GM19452 (cell line): Measurements from ENCODE around the gene PASD1.
"Not testable (repeated sequence)": the region's sequence is repeated elsewhere in the genome, so short reads cannot be mapped to it uniquely, and the experiment has no call there.

Experiments used
- ATAC-seq: cut with Tn5 transposase; IDR thresholded peaks from one replicate; pipeline ENCODE4 v1.9.1; 2021; ENCODE audit not compliant: unreplicated experiment

Gene PASD1, protein sequence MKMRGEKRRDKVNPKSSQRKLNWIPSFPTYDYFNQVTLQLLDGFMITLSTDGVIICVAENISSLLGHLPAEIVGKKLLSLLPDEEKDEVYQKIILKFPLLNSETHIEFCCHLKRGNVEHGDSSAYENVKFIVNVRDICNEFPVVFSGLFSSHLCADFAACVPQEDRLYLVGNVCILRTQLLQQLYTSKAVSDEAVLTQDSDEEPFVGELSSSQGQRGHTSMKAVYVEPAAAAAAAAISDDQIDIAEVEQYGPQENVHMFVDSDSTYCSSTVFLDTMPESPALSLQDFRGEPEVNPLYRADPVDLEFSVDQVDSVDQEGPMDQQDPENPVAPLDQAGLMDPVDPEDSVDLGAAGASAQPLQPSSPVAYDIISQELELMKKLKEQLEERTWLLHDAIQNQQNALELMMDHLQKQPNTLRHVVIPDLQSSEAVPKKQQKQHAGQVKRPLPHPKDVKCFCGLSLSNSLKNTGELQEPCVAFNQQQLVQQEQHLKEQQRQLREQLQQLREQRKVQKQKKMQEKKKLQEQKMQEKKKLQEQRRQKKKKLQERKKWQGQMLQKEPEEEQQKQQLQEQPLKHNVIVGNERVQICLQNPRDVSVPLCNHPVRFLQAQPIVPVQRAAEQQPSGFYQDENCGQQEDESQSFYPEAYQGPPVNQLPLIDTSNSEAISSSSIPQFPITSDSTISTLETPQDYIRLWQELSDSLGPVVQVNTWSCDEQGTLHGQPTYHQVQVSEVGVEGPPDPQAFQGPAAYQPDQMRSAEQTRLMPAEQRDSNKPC

DNA sequence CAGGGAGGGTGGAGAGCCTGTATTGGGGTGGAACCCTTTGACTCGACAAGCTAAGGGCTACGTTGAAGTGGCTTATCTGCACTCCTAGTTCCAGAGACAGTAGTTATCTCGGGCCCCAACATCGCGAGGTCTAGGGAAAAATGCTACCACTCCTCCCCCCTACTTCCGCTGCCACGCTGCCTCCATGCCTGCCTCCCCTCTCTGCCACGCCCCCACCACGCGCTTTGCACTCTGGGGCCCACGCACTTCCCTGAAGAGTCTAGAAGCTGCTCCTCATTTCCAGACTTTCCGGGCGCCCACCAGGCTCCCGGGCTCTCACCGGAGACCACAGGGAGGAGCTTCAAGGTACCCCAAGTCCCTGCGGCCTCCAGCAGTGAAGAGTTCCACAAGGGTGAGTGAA, at the start of gene PASD1:
Gene PASD1, plus strand, starts transcription at position 227 of the 400 bp plus-strand sequence. CDS start 37,879 bp downstream, outside the sequence.
- ATAC-seq = no peak

DNA sequence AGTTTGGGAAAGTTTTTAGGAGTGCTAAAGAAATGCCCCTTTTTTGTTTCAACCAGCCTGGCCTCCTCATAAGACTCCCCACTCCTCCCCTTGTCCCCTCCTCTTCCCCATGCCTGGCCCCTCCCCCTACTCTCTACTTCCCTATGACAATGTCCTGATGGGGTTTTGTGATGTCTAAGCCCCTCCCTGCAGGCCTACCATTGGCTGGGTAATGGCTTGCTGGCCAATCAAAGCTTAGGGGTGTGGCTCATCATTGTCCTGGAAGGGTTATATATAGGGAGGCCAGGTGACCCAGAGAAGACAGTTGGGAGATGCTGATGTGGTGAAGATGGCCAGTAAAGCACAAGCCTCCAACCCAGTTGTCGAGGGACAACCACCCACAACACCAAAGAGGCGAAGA, 48.2 kb upstream of the PASD1 start:
- ATAC-seq = no peak

DNA sequence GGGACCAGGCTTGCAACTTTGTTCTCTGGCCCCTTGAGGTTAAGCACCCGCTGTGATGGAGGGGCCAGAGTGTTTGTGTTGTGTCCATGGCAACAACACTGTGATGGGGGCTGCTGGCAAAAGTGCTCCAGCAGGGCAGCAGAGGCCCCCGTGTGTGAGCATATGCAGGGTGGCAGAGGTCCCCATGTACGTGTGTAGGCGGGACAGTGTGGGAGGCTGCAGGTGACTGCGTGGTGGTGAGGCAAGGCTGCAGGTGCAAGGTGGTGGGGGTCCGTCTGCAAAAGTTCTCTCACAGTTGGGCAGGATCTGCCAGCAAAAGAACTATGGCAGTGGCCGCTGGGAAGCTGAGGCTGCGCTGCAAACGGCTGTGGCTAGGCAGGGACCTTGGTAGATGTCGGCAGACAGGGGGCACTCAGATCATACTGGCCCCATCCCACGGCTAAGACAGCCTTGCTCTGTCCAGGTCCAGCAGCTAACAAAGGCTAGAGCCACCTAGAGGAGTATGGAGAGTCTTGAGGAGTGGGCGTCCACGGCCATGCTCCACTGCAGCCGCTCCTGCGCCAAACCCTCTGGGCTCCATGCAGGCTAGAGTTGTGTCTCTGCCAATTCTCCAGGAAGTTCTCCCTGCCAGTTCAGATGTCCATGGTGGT, 46.8 kb upstream of the PASD1 start:
- no peak for ATAC-seq

DNA sequence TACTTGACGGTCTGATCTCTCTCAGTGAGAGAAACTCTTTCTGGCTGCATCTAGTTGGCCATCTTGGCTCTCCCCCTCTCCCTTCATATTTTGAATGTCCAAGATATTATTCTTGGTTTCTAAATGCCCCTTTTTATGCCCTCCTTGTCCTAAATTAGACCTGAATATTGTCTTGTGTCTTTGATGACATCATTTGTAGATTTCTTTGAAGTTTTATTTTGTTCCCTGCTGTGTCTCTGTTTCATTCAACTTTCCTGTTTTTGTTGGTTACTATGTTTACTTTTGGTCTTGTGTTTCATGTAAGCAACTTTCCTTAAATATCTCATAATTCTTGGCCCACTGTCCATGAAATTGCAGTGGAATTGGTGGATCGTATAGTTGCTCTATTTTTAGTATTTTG, 46.1 kb upstream of the PASD1 start:
- no peak for ATAC-seq

DNA sequence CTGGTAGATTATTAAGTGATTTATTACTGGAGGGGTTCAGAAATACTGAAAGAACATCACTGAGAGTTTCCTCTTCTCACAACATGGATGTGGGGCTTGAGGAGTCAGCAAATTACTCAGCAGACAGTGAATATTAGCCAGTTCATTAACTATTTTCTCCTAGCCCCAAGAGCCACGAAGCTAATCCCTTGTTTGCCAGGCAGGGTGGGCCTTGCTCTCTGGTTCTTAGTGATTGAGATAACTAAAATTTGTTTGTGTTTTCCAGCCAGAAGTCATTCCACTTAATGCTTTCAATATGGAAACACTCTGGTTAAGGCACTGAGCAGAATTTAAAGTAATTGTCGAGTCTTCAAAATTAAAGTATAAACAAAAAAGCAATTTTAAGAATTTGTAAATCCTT, 40.1 kb upstream of the PASD1 start:
- no peak for ATAC-seq

DNA sequence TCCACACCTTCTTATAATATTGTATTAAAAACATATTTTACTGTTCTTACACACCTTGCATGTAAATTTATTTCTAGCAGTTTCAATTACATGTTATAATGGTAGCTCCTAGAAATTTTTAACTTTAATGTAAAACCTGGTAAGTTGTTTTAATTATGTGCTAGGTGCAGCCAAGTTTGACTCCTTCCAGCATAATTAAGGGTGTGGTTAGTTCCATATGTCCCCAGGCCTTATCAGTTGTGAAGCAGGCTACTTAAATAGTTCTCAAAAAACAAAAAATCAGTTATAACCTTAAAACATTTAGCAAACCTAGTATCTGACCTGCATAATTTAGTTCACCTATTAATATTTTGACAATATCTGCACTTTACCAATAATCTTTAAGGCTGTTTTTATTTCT, 26.9 kb upstream of the PASD1 start:
- no peak for ATAC-seq

DNA sequence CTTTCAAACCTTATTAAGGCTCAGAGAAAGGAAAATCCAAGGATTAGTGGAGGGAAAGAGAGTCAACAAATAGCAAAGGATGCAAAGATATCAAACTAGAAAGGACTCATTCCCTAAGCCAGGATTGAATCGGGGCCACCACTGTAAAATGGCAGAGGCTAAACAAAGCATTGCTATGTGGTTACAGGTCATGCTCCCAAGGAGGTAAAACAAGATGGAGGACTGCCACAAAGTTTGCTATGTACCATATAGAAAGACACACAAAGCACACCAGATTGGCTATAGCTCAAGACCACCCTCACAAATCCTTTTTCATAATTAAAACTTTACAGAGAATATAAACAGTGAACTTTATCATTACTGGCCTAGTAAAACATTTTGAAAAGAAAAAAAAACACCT, 25.9 kb upstream of the PASD1 start:
- ATAC-seq = no peak

DNA sequence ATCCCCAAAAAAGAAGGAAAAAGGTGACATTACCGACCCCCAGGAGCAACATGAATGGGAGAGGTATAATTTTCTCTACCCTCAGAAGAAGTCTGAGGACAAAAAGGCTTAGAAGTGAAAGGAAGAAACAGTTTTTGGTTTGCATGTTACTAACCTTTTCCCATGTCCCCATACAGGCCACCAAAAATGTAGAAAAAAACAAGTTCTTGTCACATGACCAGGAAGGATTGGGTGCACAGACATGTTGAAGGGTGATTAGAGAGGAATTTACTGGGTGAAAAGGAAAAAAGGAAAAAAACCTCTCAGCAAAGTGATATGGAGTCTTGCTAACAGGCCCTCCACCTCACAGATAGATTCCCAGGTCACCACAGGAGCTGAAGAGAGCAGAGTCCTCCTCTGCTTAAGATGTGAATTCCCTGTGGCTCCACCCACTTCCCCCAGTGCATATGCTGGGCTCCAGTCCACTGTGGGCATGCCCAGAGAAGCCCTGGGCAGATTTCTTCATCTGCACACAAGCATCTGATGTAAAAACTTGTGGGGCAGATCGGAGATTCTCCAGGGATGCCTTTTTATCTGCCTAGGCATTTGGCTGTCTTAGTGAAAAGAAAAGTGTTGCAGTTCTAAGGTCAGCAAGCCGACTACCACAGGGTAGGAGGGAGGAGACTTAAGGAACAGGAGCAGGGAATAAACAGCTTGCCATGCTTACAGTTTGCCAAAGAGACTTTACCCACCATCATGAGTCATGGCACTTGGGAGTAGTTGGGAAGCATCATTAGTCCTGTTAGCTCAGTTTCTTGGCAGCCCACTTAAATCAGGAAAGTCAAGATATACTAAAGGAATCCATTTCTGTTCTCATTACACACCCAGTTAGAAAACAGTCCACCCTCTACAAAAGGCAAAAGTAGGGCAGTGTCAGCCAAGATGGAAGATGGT, 25.0 kb upstream of the PASD1 start:
- no peak for ATAC-seq

DNA sequence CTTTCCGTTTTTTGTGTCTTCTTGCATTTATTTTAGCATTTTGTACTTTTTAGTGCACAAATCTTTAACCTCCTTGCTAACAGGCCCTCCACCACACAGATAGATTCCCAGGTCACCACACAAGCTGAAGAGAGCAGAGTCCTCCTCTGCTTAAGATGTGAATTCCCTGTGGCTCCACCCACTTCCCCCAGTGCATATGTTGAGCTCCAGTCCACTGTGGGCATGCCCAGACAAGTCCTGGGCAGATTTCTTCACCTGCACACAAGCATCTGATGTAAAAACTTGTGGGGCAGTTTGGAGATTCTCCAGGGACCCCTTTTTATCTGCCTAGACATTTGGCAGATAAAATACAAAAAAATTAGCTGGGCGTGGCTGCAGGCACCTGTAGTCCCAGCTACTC, 19.8 kb upstream of the PASD1 start:
- ATAC-seq = no peak

DNA sequence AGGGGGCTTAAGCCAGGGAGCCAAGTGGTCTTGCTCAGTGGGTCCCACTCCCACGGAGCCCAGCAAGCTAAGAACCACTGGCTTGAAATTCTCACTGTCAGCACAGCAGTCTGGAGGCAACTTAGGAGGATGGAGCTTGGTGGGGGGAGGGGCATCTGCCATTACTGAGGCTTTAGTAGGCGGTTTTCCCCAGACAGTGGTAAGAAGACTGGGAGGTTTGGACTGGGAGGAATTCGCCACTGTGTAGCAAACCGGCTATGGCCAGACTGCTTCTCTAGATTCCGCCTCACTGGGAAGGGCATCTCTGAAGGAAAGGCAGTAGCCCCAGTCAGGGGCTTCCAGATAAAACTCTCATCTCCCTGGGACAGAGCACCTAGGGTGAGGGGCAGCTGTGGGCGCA, 17.2 kb upstream of the PASD1 start:
- ATAC-seq = not testable (repeated sequence)

DNA sequence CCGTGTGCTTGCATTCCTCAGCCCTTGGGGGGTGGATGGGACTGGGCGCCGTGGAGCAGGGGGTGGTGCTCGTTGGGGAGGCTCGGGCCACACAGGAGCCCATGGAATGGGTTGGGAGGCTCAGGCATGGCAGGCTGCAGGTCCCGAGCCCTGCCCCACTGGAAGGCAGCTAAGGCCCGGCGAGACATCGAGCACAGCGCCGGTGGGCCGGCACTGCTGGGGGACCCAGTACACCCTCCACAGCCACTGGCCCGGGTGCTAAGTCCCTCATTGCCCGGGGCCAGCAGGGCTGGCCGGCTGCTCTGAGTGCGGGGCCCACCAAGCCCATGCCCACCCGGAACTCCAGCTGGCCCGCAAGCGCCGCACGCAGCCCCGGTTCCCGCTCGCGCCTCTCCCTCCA, 12.3 kb upstream of the PASD1 start:
- ATAC-seq = not testable (repeated sequence)

DNA sequence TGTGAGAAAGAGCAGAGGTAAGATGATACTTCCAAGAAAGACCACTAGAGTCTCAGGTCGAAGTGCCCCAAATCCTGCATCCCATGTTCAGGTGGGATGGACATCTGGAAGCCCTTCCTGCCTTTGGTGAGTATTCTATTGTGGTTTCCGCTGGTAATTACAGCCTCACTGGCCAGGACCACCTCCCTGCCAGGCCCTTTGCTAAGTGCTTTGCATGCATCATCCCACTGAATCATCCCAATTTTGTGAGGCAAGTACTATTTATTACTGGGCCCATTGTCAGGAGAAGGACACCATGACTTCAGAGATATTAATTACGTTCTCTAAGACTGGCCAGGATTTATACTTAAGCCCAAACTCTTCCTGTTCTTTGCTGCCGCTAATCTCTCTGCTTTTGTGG, 10.7 kb upstream of the PASD1 start:
- no peak for ATAC-seq

DNA sequence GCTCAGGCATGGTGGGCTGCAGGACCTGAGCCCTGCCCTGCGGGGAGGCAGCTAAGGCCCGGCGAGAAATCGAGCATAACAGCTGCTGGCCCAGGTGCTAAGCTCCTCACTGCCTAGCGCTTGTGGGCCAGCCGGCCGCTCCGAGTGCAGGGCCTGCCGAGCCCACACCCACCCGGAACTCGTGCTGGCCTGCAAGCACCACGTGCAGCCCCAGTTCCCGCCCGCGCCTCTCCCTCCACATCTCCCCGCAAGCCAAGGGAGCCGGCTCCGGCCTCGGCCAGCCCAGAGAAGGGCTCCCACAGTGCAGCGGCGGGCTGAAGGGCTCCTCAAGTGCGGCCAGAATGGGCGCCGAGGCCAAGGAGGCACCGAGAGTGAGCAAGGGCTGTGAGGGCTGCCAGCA, 8.2 kb upstream of the PASD1 start:
- ATAC-seq = not testable (repeated sequence)

DNA sequence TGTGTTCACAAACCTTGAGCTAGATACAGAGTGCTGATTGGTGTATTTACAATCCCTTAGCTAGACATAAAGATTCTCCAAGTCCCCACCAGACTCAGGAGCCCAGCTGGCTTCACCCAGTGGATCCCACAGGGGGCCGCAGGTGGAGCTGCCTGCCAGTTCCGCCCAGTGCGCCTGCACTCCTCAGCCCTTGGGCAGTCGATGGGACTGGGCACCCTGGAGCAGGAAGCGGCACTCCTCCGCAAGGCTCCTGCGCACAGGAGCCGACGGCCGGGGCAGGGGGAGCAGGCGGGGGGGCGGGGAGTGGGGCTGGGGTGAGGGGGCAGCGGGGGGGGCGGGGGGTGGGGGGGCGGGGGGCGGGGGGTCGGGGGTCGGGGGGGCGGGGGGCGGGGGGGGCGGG, 990 bp upstream of the PASD1 start:
- not testable (repeated sequence) for ATAC-seq

DNA sequence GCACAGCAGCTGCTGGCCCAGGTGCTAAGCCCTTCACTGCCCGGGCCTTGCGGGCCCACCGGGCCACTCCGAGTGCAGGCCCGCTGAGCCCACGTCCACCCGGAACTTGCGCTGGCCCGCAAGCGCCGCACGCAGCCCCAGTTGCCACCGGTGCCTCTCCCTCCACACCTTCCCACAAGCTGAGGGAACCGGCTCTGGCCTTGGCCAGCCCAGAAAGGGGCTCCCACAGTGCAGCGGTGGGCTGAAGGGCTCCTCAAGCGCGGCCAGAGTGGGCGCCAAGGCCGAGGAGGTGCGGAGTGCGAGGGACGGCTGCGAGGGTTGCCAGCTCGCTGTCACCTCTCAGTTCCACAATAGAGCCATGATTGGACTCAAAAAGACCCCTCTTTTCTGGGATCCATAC, 472 bp upstream of the PASD1 start:
- not testable (repeated sequence) for ATAC-seq

DNA sequence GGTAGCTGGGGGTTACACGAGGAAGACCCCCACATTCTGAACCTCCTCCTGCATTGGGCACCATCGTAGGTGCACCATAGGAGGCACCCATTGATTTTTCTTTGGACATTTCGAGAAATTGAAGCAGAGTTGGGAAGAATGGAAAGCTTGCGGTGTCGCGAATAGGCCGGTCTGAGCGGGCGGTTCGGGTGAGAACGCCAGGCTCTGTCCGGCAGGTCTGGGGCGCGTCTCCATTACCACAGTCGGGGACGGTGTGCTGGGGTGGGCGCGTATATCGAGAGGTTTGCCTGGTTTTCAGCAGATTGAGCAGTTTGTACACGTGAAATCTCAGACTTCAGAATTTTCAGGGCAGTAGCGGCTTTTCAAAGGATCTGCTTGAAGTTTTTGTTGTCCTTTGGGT, 560 bp downstream of the PASD1 start:
- ATAC-seq = no peak

DNA sequence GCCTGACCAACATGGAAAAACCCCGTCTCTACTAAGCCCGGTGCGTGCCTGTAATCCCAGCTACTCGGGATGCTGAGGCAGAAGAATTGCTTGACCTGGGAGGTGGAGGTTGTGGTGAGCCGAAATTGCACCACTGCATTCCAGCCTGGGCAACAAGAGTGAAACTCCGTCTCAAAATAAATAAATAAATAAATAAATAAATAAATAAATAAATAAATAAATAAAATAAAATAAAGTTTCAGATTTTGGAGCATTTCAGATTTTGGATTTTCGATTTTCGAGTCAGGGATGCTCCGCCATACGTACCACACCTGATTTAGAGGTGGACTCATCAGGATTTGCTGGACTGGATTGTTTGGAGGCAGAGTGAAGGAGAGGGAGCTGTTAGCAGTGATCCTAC, 3.4 kb downstream of the PASD1 start:
- ATAC-seq = not testable (repeated sequence)

DNA sequence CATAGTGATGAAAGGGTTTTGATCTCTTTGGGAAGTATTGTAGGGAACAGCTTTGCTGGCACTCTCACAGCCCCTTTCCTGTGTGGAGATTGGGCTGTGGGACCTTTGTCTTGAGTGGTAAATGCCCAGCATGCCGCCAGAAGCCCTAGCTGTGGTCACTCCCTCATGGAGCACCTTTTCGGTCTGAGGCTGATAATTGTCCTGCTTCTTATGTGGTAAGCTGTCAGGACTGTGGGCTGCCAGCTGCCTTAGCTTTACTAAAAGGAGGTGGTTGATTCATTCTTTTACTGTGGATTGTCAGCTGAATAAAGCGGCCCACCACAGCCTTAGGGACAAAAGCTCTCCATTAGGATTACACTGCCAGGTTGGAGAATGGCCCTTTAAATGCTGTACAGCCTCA, 7.1 kb downstream of the PASD1 start:
- ATAC-seq = no peak

DNA sequence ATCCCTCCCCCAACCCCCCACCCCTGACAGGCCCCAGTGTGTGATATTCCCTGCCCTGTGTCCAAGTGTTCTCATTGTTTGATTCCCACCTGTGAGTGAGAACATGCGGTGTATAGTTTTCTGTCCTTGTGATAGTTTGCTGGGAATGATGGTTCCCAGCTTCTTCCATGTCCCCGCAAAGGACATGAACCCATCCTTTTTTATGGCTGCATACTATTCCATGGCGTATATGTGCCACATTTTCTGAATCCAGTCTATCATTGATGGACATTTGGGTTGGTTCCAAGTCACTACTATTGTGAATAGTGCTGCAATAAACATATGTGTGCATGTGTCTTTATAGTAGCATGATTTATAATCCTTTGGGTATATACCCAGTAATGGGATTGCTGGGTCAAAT, 29.9 kb downstream of the PASD1 start:
- ATAC-seq = not testable (repeated sequence)

DNA sequence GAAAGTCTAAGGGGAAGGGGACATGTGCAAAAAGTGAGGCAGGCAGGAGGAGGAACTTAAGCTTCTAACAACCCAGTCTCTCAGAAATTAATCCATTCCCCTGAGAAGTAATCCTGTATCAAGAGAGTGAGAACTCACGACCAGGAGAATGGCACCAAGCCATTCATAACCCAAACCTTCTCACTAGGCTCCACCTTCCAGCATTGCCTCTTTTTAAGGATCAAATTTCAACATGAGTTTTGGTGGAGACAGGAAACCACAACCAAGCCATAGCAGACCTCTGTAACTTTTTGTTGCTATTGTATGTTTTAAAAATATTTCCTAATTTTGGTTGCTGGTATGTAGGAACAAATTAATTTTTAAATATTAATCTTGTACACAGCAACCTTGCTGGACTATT, 32.8 kb downstream of the PASD1 start:
- ATAC-seq = no peak

DNA sequence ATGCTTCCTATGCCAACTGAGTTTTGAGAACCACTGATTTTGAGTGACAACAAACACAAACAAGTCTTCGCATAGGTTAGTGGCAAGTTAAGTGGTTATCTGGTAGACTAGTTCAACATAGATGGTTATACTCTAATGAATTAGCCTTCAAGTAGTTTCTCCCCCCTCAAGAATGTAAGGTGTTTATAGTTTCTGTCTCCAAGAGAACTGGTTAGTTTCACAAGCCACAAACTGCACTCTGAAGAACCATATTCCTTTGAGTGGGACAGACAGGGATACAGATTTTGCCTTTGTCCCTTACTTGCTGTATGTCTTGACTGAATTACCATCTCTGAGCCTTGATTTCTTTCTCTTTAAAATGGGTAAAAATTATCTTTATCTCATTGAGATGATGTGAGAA, 41.5 kb downstream of the PASD1 start:
- no peak for ATAC-seq
